ENCODE data around the gene SETDB1.

SETDB1 gene

GRCh38 chr1:150944856-150945255 lies 18.7 kb downstream of the SETDB1 start:
- no peaks in the 10 kb centered on the region for H3K9me3 ChIP-seq (ENCODE audit: insufficient read depth, low read depth, low read length)
- H2AFZ ChIP-seq (ENCODE audit: low read length) = no peak overlapping the region
- H3K4me3 ChIP-seq (ENCODE audit: low read length, poor library complexity, severe bottlenecking) = no peak overlapping the region
- no peaks in the 10 kb centered on the region for H3F3A ChIP-seq (ENCODE audit: low read depth)
- H4K20me1 ChIP-seq (ENCODE audit: insufficient read depth, low read length, poor library complexity, severe bottlenecking) = no peaks in the 10 kb centered on the region
- H3K4me1 ChIP-seq (ENCODE audit: insufficient read depth, low read length, poor library complexity, severe bottlenecking) = no peaks in the 10 kb centered on the region
- no peak overlapping the region for H3K9ac ChIP-seq (ENCODE audit: low read depth, low read length, poor library complexity, severe bottlenecking)
- H3K79me2 ChIP-seq (ENCODE audit: insufficient read depth, low read length) = no peaks in the 10 kb centered on the region
- no peaks in the 10 kb centered on the region for H3K9me2 ChIP-seq (replicated peaks; ENCODE audit: low read depth, low read length)
- H3K4me2 ChIP-seq (ENCODE audit: low read depth, low read length, poor library complexity, severe bottlenecking) = no peak overlapping the region
- H3K36me3 ChIP-seq (ENCODE audit: insufficient read depth, low read length) = peaks cover 91% of the 10 kb centered on the region; the same call in 1 of the 2 replicates
- TF ChIP-seq EZH2phosphoT487 (IDR thresholded peaks at IDR 0.05; ENCODE audit: borderline replicate concordance) (no peak), CTCF (conservative IDR thresholded peaks at IDR 0.05; ENCODE audit: low read length) (no peak)
- no peaks in the 10 kb centered on the region for H3K27me3 ChIP-seq (ENCODE audit: insufficient read depth, low read length, poor library complexity, severe bottlenecking)

GRCh38 chr1:150954708-150955107 lies 28.5 kb downstream of the SETDB1 start:
- no peaks in the 10 kb centered on the region for H3K9me3 ChIP-seq (ENCODE audit: insufficient read depth, low read depth, low read length)
- no peaks in the 10 kb centered on the region for H3K9me2 ChIP-seq (replicated peaks; ENCODE audit: low read depth, low read length)
- H2AFZ ChIP-seq (ENCODE audit: low read length) = no peak overlapping the region
- no peaks in the 10 kb centered on the region for H3K79me2 ChIP-seq (ENCODE audit: insufficient read depth, low read length)
- no peaks in the 10 kb centered on the region for H3F3A ChIP-seq (ENCODE audit: low read depth)
- H3K27me3 ChIP-seq (ENCODE audit: insufficient read depth, low read length, poor library complexity, severe bottlenecking) = no peaks in the 10 kb centered on the region
- TF ChIP-seq EZH2phosphoT487 (IDR thresholded peaks at IDR 0.05; ENCODE audit: borderline replicate concordance) (no peak), CTCF (conservative IDR thresholded peaks at IDR 0.05; ENCODE audit: low read length) (no peak)
- H3K36me3 ChIP-seq (ENCODE audit: insufficient read depth, low read length) = peaks cover 65% of the 10 kb centered on the region; the same call in 1 of the 2 replicates
- H3K4me1 ChIP-seq (ENCODE audit: insufficient read depth, low read length, poor library complexity, severe bottlenecking) = no peaks in the 10 kb centered on the region
- H4K20me1 ChIP-seq (ENCODE audit: insufficient read depth, low read length, poor library complexity, severe bottlenecking) = no peaks in the 10 kb centered on the region
- H3K4me2 ChIP-seq (ENCODE audit: low read depth, low read length, poor library complexity, severe bottlenecking) = no peak overlapping the region
- no peak overlapping the region for H3K9ac ChIP-seq (ENCODE audit: low read depth, low read length, poor library complexity, severe bottlenecking)
- H3K4me3 ChIP-seq (ENCODE audit: low read length, poor library complexity, severe bottlenecking) = no peak overlapping the region

- H3K4me1 ChIP-seq (ENCODE audit: insufficient read depth, low read length, poor library complexity, severe bottlenecking) = no peaks in the 10 kb centered on the region
- H3K36me3 ChIP-seq (ENCODE audit: insufficient read depth, low read length) = peaks cover 66% of the 10 kb centered on the region; the same call in 1 of the 2 replicates
- H3K9me3 ChIP-seq (ENCODE audit: insufficient read depth, low read depth, low read length) = no peaks in the 10 kb centered on the region
- no peak overlapping the region for H3K4me3 ChIP-seq (ENCODE audit: low read length, poor library complexity, severe bottlenecking)
- no peaks in the 10 kb centered on the region for H3K9me2 ChIP-seq (replicated peaks; ENCODE audit: low read depth, low read length)
- H2AFZ ChIP-seq (ENCODE audit: low read length) = no peak overlapping the region
- TF ChIP-seq EZH2phosphoT487 (IDR thresholded peaks at IDR 0.05; ENCODE audit: borderline replicate concordance) (no peak), CTCF (conservative IDR thresholded peaks at IDR 0.05; ENCODE audit: low read length) (no peak)
- no peaks in the 10 kb centered on the region for H3F3A ChIP-seq (ENCODE audit: low read depth)
- H3K9ac ChIP-seq (ENCODE audit: low read depth, low read length, poor library complexity, severe bottlenecking) = no peak overlapping the region
- no peaks in the 10 kb centered on the region for H3K79me2 ChIP-seq (ENCODE audit: insufficient read depth, low read length)
- no peaks in the 10 kb centered on the region for H3K27me3 ChIP-seq (ENCODE audit: insufficient read depth, low read length, poor library complexity, severe bottlenecking)
- H3K4me2 ChIP-seq (ENCODE audit: low read depth, low read length, poor library complexity, severe bottlenecking) = no peak overlapping the region
- no peaks in the 10 kb centered on the region for H4K20me1 ChIP-seq (ENCODE audit: insufficient read depth, low read length, poor library complexity, severe bottlenecking)
Observed at GRCh38 chr1:150955280-150955679, 29.1 kb downstream of the SETDB1 start.

Data from Loucy (cell line).